Esophagus (tissue), 2 donors: ENCODE data around the gene CYTH2. TPM values are rescaled to one million over a fixed set of nuclear protein-coding genes. Genes with fewer than 3 reads are reported as not detected.

Experiments
- H3K27ac ChIP-seq, 2 donors: one replicate each; pipeline ENCODE4 v1.5.1; 2013; ENCODE audit warnings: low read depth in 2 of 2, mild to moderate bottlenecking in 2 of 2, inconsistent platforms in 1 of 2, low read length in 1 of 2, moderate library complexity in 1 of 2
- H3K27me3 ChIP-seq, 2 donors: one replicate each; pipeline ENCODE4 v1.6.1; 2013; ENCODE audit warnings: low read length in 2 of 2, control low read depth in 1 of 2, mild to moderate bottlenecking in 1 of 2; ENCODE audit not compliant: insufficient read depth in 2 of 2, control insufficient read depth in 1 of 2
- H3K36me3 ChIP-seq, 2 donors: one replicate each; pipeline ENCODE4 v1.6.1; 2013; ENCODE audit warnings: low read length in 1 of 2; ENCODE audit not compliant: control insufficient read depth in 2 of 2, insufficient read depth in 2 of 2
- H3K4me1 ChIP-seq, 2 donors: one replicate each; pipeline ENCODE4 v1.6.1; 2013; ENCODE audit warnings: low read length in 1 of 2; ENCODE audit not compliant: control insufficient read depth in 2 of 2, insufficient read depth in 2 of 2
- H3K4me3 ChIP-seq, 2 donors: one replicate each; pipeline ENCODE4 v1.5.1; 2013; ENCODE audit warnings: low read length in 2 of 2, mild to moderate bottlenecking in 2 of 2, low read depth in 1 of 2, moderate library complexity in 1 of 2
- H3K9me3 ChIP-seq, 2 donors: one replicate each; pipeline ENCODE4 v1.6.1; 2013; ENCODE audit warnings: mild to moderate bottlenecking in 2 of 2, low read depth in 1 of 2, low read length in 1 of 2, moderate library complexity in 1 of 2; ENCODE audit not compliant: control insufficient read depth in 2 of 2, insufficient read depth in 1 of 2
- WGBS, 2 donors: extraction: QIAGEN DNeasy Blood & Tissue Kit; methylation state at CpG; one replicate each; pipeline ENCODE4 v1.1.7; 2013; 5-methylcytosine and 5-hydroxymethylcytosine counted together
- polyA plus RNA-seq, 2 donors: library from polyadenylated mRNA; stranded (reverse); fragments of 200-250 nt; gene quantifications; one replicate each; pipeline ENCODE4 v1.2.3, GENCODE V29; 2013
- donor health status: healthy with polysubstance abuse.
- donor health status: Bipolar disorder and iron deficiency.

Gene CYTH2
- polyA plus RNA-seq, 2 donors, result 52.2 to 59.3 TPM

DNA sequence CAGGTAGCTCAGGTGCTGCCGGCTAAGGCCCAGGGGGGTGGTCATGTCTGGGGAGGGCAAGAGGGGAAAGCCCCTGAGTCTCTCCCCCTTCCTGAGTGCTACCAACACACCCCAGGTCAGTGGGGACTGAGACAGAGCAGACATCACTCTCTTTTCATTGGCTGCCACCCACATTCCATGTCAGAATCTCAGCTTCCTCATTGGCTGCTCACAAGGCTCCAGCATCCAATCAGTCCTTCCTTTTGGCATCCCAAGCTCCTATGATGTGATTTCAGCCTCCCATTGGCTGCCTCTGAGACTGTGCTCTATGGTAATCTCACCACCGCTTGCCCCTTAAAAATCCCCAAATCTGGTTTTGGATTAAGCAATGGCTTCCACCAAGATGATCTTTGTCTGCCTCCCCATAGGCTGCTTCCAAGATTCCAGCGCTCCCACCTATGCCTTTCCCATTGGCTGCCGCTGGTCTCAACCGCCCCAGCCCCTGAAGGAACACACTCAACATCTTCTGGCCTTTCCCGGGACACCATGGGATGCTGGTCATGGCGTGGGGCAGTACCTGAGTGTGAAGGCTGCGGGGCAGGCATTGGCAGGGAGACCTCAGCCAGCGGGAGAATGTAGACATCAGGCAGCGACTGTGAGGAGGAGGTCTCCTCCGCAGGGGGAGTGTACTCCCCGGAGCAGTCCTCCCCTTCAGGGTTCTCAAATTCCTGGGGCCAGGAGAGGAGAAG lies 40.5 kb downstream of the CYTH2 start:
- Histone ChIP-seq H3K4me3 (no peak overlapping the region), H3K36me3 (no peaks in the 10 kb centered on the region), H3K27ac (no peak overlapping the region), H3K4me1 (peaks cover 0 to 6% of the 10 kb centered on the region in 2 donors), H3K9me3 (no peaks in the 10 kb centered on the region), H3K27me3 (peaks cover 0 to 6% of the 10 kb centered on the region in 2 donors)
- 83 to 87% methylated on average over 12 of the region's 12 CpGs for WGBS, 2 donors

DNA sequence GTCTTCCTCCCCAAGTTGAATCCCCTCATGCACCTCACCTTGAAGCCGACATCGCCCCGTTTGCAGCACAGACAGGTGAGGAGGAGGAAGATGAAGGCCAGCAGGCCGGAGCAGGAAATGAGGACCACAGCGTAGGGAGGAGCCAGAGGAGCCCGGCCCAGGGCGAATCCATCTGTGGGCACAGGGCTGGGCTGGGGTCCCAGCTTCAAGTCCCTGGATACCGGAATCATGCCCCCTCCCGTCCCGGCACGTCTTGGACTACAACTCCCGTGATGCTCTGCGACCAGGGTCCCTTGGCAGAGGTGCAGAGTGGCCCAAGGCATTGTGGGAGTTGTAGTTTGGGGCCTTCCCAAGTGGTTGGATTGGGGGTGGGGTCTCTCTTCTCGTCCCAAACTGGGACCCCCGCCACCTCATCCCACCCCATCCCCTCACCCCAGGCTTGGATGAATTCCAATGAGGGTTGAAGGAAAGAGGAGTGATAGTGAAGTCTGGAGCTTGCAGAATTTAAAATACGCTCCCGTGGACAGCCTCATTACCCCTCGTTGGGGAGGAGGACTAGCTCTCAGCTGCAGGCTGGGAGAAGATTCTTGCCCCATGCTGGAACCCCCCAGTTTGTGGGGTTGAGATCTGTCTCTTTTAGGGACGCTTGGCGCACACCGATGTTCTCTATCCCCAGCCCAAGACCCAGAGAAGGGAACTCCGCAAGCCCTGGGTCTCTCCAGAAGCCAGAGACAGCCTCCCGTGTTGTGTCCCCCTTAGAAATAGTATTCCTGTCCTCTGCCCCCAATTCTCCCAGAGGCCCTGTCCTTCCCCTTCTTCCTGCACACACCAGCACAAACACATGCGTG lies 41.5 kb downstream of the CYTH2 start:
- Histone ChIP-seq H3K9me3 (no peaks in the 10 kb centered on the region), H3K4me1 (peaks cover 0 to 6% of the 10 kb centered on the region in 2 donors), H3K27me3 (peaks cover 0 to 6% of the 10 kb centered on the region in 2 donors), H3K4me3 (no peak overlapping the region), H3K36me3 (no peaks in the 10 kb centered on the region), H3K27ac (no peak overlapping the region)
- 12 to 18% methylated on average over 24 of the region's 24 CpGs for WGBS, 2 donors

DNA sequence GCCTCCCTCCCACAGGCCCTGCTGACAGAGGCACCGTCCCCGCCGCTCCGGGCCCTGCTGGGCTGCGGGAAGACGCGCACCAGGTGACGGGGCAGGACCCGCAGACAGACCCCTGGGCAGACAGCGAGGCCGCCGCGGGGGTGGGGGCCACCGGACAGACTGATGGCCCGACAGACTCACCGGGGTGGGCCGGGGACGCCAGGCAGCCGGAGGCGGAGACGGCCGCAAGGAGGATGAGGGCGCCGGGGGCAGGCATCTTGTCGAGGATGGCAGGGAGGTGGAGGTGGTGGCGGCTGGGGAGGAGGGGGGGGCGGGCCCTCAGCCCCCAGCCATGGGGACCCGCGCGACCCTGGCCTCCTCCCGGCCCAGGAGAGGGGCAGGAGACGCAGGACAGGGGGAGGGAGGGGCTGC lies 42.2 kb downstream of the CYTH2 start:
- WGBS, 2 donors, result 1 to 3% methylated on average over 29 to 32 of the region's 32 CpGs
- no peaks in the 10 kb centered on the region for H3K36me3 ChIP-seq
- H3K27me3 ChIP-seq, result peaks cover 0 to 6% of the 10 kb centered on the region in 2 donors
- H3K27ac ChIP-seq, result no peak overlapping the region
- H3K4me1 ChIP-seq, result peaks cover 0 to 6% of the 10 kb centered on the region in 2 donors
- H3K9me3 ChIP-seq, result no peaks in the 10 kb centered on the region
- H3K4me3 ChIP-seq, result no peak overlapping the region

DNA sequence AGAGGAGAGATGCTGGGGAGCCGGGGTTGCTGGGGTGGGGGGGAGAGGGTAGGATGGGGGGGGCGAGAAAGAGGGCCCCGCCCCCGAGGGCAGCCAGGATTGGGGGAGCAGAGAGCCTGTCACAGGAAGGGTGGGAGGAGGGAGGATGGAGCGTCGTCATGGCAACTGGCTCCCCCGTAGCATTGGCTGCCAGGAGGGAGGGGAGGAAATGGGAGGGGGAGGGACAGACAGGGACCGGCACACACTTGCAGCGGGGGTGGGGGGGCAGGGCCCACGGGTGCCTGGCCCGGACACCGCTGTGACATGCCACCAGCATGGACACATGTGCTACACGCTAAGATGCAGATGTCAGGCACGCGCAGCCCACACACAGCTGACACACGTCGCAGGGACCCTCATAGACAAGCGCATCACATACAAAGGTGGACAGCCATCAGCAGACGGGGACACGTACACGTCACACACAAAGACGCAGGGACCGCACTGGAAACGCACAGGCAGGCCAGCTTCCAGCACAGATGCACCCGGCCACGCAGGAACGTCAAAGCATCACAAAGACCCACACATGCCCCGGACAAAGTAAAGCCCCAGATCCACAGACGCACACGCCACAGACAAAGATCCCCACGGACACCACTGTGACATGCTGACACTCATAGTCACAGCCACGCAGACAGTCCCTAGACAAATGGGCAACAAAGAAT lies 42.8 kb downstream of the CYTH2 start, which contains the start of gene LMTK3:
TSS of gene LMTK3 (minus strand) at position 36 of the 704 bp plus-strand sequence. CDS start 259 bp downstream, outside the sequence.
- 7 to 9% methylated on average over 28 to 32 of the region's 32 CpGs for WGBS, 2 donors
- H3K36me3 ChIP-seq, result no peaks in the 10 kb centered on the region
- peaks cover 0 to 6% of the 10 kb centered on the region in 2 donors for H3K4me1 ChIP-seq
- H3K27ac ChIP-seq, result no peak within 1 kb of the TSS
- no peak within 1 kb of the TSS for H3K4me3 ChIP-seq
- H3K9me3 ChIP-seq, result no peaks in the 10 kb centered on the region
- H3K27me3 ChIP-seq, result peaks cover 0 to 6% of the 10 kb centered on the region in 2 donors

DNA sequence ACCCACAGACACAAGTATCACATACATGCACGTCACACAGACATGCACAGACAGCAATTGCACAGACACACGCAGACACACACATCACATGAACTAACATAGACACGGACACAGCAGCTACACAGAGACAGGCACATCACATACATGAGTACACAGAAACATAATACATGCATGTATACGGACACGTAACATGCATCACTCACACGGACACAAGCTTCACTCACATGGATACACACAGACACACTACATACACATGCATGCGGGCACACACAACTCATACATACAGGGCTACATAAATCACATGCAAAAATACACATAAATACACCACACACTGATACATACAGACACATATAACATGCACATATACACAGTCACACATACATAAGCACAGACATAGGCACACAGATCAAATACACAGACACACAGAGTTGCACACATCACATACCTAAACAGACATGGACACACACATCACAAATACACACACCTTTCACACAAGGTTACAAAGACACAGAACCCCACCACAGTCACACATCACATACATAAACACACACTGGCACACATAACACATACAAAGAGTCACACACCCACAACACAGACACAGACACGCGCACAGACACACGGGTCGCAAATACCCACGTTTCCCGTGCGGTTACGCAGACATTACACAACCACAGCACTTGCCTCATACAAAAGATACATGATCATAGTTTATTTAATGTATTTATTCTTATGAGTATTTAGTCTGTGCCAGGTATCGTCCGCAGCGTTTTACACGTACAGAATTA lies 43.5 kb downstream of the CYTH2 start:
- no peaks in the 10 kb centered on the region for H3K36me3 ChIP-seq
- peaks cover 0 to 6% of the 10 kb centered on the region in 2 donors for H3K4me1 ChIP-seq
- WGBS, 2 donors, result 38 to 40% methylated on average over 19 of the region's 19 CpGs
- H3K9me3 ChIP-seq, result no peaks in the 10 kb centered on the region
- H3K4me3 ChIP-seq, result peak overlapping the region in 1 of 2 donors; percentile 62
- H3K27ac ChIP-seq, result no peak overlapping the region
- peaks cover 0 to 6% of the 10 kb centered on the region in 2 donors for H3K27me3 ChIP-seq

DNA sequence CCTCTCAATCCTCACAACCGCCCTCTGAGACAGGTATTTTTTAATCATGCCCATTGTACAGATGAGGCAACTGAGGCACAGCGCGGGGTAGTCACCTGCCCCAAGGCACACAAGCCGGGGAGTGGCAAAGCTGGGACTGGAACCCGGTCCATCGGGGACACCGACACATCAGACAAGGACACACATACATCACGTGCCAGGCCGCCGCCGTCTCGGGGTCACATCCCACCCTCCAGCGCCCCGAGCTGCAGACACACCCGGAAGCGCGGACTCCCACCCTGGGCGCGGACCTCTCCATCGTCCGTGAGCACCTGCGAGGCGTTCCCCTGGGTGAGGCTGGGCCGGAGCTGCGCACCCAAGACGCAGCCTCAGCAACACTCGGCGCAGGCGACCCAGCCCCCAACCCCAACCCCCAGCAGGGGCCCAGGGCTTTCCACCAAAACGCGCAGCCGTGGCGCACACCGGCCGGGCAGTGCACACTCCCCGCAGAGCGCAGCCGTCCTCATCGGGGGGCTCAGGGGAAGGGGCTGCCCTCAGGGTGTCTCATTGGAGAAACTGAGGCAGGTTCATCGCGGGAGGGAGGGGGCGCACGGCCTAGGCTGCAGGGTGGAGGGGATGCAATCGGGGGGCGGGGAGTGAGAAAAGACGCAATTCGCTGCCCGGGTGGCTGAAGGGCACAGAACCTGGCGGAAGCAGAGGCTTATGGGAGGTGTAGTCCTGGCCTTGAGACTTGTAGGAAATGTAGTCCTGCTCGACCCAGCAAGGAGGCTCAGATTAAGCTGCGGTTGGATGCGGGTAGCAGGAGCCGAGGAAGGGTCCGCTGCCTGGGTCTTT lies 44.3 kb downstream of the CYTH2 start:
- 1 to 2% methylated on average over 52 to 54 of the region's 54 CpGs for WGBS, 2 donors
- no peaks in the 10 kb centered on the region for H3K9me3 ChIP-seq
- no peak overlapping the region for H3K27ac ChIP-seq
- peaks cover 0 to 6% of the 10 kb centered on the region in 2 donors for H3K27me3 ChIP-seq
- H3K4me1 ChIP-seq, result peaks cover 0 to 6% of the 10 kb centered on the region in 2 donors
- H3K4me3 ChIP-seq, result peak overlapping the region; percentile 60 to 62
- no peaks in the 10 kb centered on the region for H3K36me3 ChIP-seq

DNA sequence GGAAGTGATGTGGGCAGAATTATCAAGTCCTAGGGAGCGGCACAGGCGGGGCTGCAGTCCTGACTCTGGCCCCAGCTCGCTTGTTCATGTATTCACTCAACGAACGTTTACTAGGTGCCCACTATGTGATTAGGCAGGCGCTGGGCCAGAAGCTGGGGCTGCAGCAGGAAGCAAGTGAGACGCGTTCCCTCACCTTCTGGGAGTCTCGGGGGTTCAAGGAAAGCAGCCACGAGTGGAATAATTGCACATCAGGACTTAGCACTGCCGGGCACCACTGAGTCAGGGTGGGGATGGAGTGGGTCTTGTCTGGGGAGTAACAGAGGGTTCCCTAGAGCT lies 44.9 kb downstream of the CYTH2 start:
- Histone ChIP-seq H3K36me3 (no peaks in the 10 kb centered on the region), H3K27me3 (peaks cover 0 to 6% of the 10 kb centered on the region in 2 donors), H3K4me3 (no peak overlapping the region), H3K4me1 (peaks cover 0 to 6% of the 10 kb centered on the region in 2 donors), H3K9me3 (no peaks in the 10 kb centered on the region), H3K27ac (no peak overlapping the region)
- 42 to 45% methylated on average over 11 of the region's 11 CpGs for WGBS, 2 donors

DNA sequence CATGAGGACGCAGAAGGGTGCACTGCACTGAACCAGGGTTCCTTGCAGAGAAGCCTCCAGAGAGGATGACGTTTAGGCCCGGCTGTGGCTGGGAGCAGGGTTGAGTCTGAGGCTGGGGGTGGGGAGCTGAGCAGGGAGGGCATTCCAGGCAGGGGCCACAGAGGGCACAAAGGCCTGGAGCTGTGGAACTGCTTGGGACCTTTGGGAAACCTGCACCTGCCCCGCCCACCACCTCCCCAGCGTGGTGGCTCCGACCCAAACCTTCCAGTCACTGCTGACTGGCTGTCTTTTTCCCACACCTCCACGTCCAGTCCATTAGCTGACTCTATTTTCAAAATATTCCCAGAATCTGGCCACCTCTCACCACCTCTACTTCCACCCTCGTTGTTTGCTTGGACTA lies 47.4 kb downstream of the CYTH2 start:
- H3K9me3 ChIP-seq, result no peaks in the 10 kb centered on the region
- H3K27ac ChIP-seq, result no peak overlapping the region
- H3K4me3 ChIP-seq, result no peak overlapping the region
- 68 to 69% methylated on average over 8 of the region's 8 CpGs for WGBS, 2 donors
- H3K27me3 ChIP-seq, result peaks cover 0 to under 1% of the 10 kb centered on the region in 2 donors
- H3K36me3 ChIP-seq, result no peaks in the 10 kb centered on the region
- peaks cover 0 to 6% of the 10 kb centered on the region in 2 donors for H3K4me1 ChIP-seq
